Measurements from ENCODE around the gene ZNF124.
"Not testable (repeated sequence)": the region's sequence is repeated elsewhere in the genome, so short reads cannot be mapped to it uniquely, and the experiment has no call there.

ZNF124 gene

GRCh38 chr1:247171875-247172563 lies at the start of gene ZNF124:
ZNF124 (minus strand) TSS chr1:247172020; CDS start chr1:247171877, 143 bp downstream.
- not testable (repeated sequence) for DNase-seq

GRCh38 chr1:247220280-247220679 lies 48.5 kb upstream of the ZNF124 start:
- DNase-seq, result not testable (repeated sequence)

- DNase-seq, result no peak
Observed at GRCh38 chr1:247218121-247218651, 46.4 kb upstream of the ZNF124 start.

GRCh38 chr1:247216261-247216660 lies 44.4 kb upstream of the ZNF124 start:
- DNase-seq, result no peak

GRCh38 chr1:247212627-247213617 lies 41.1 kb upstream of the ZNF124 start:
- DNase-seq, result no peak

- DNase-seq, result peak in 1 of 2 experiments; percentile 17
Observed at GRCh38 chr1:247212012-247212411, 40.2 kb upstream of the ZNF124 start.

- peak in 1 of 2 experiments; percentile 21 for DNase-seq
Observed at GRCh38 chr1:247211339-247211738, 39.5 kb upstream of the ZNF124 start.

- peak; percentile 97 for DNase-seq
Observed at GRCh38 chr1:247210376-247211117, 38.7 kb upstream of the ZNF124 start.

GRCh38 chr1:247210062-247210375 lies 38.2 kb upstream of the ZNF124 start:
- no peak for DNase-seq

- DNase-seq, result no peak
Observed at GRCh38 chr1:247209396-247209795, 37.6 kb upstream of the ZNF124 start.

- no peak for DNase-seq
Observed at GRCh38 chr1:247204177-247204647, 32.4 kb upstream of the ZNF124 start.

- DNase-seq, result no peak
Observed at GRCh38 chr1:247198781-247199180, 27.0 kb upstream of the ZNF124 start.

GRCh38 chr1:247193958-247194357 lies 22.1 kb upstream of the ZNF124 start:
- no peak for DNase-seq

- no peak for DNase-seq
Observed at GRCh38 chr1:247189981-247190798, 18.4 kb upstream of the ZNF124 start.

- no peak for DNase-seq
Observed at GRCh38 chr1:247185667-247186066, 13.8 kb upstream of the ZNF124 start.

GRCh38 chr1:247184254-247184653 lies 12.4 kb upstream of the ZNF124 start:
- no peak for DNase-seq

GRCh38 chr1:247182994-247183393 lies 11.2 kb upstream of the ZNF124 start:
- DNase-seq, result no peak

- no peak for DNase-seq
Observed at GRCh38 chr1:247180581-247180980, 8.8 kb upstream of the ZNF124 start.

GRCh38 chr1:247177755-247178154 lies 5.9 kb upstream of the ZNF124 start:
- DNase-seq, result no peak

- DNase-seq, result no peak
Observed at GRCh38 chr1:247175458-247175857, 3.6 kb upstream of the ZNF124 start.

- DNase-seq, result no peak
Observed at GRCh38 chr1:247173431-247173830, 1.6 kb upstream of the ZNF124 start.

GRCh38 chr1:247172996-247173395 lies 1.2 kb upstream of the ZNF124 start:
- no peak for DNase-seq
